Nephron (organoid): Measurements from ENCODE around the gene TCF4.
A peak's percentile ranks its signal among the peaks of the same experiment; 100 is the strongest.

ENCODE experiments used
- H3K27ac Mint-ChIP-seq, 3 experiments: 2 replicates each; pipeline ENCODE4 v1.8.0; 2020; ENCODE audit warnings: mixed read lengths in 3 of 3, mild to moderate bottlenecking in 2 of 3, moderate library complexity in 1 of 3
- H3K27me3 Mint-ChIP-seq: 2 replicates; pipeline ENCODE4 v1.8.0; 2021; ENCODE audit warnings: low read depth, mild to moderate bottlenecking, moderate library complexity, mixed read lengths
- H3K36me3 Mint-ChIP-seq: 2 replicates; pipeline ENCODE4 v1.8.0; 2020; ENCODE audit warnings: low read depth, mixed read lengths
- H3K4me1 Mint-ChIP-seq: 2 replicates; pipeline ENCODE4 v1.8.0; 2020; ENCODE audit warnings: mixed read lengths
- H3K4me3 Mint-ChIP-seq, 3 experiments: 2 replicates each; pipeline ENCODE4 v1.8.0; 2020; ENCODE audit warnings: mild to moderate bottlenecking in 3 of 3, mixed read lengths in 3 of 3, moderate library complexity in 2 of 3
- H3K9me3 Mint-ChIP-seq: 2 replicates; pipeline ENCODE4 v1.8.0; 2020; ENCODE audit warnings: mixed read lengths
- TF ChIP-seq, protein P1 (sequence below), 3 experiments: fragments of 200-600 bp; sonication (generic); IDR thresholded peaks; one replicate each; pipeline ENCODE4 v1.5.0; 2021; ENCODE audit warnings: antibody characterized with exemption in 3 of 3; ENCODE audit not compliant: unreplicated experiment in 3 of 3

Gene TCF4

DNA sequence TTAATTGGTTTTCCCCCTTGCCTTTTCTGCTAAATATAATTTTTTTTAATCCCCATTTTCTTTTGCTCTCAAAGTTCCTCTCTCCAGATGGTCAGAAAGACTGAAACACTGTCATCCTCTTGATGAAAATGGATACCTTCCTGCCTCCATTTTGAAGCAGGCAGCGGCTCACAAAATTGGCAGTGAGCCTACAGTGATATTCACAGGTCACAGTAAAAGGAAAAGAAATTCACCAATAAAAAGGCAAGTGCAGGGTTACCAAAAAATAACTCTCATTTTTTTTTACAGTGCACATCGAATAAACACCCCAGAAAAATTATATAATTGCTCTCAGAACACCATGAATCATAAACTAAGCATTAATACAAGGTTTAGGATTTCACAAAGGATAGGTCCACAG, 307.5 kb downstream of the TCF4 start:
- Mint-ChIP-seq H3K27me3 (no peaks in the 10 kb centered on the region), H3K9me3 (no peaks in the 10 kb centered on the region), H3K4me1 (peaks cover 22% of the 10 kb centered on the region), H3K4me3 (peak overlapping the region in 1 of 3 experiments; percentile 34), H3K27ac (peak overlapping the region; percentile 62 to 84 (median 78)), H3K36me3 (peaks cover 29% of the 10 kb centered on the region)
- TF ChIP-seq, protein P1, sequence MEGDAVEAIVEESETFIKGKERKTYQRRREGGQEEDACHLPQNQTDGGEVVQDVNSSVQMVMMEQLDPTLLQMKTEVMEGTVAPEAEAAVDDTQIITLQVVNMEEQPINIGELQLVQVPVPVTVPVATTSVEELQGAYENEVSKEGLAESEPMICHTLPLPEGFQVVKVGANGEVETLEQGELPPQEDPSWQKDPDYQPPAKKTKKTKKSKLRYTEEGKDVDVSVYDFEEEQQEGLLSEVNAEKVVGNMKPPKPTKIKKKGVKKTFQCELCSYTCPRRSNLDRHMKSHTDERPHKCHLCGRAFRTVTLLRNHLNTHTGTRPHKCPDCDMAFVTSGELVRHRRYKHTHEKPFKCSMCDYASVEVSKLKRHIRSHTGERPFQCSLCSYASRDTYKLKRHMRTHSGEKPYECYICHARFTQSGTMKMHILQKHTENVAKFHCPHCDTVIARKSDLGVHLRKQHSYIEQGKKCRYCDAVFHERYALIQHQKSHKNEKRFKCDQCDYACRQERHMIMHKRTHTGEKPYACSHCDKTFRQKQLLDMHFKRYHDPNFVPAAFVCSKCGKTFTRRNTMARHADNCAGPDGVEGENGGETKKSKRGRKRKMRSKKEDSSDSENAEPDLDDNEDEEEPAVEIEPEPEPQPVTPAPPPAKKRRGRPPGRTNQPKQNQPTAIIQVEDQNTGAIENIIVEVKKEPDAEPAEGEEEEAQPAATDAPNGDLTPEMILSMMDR (IDR thresholded peaks at IDR 0.05; ENCODE audit: unreplicated experiment in 3 of 3) = no peak

DNA sequence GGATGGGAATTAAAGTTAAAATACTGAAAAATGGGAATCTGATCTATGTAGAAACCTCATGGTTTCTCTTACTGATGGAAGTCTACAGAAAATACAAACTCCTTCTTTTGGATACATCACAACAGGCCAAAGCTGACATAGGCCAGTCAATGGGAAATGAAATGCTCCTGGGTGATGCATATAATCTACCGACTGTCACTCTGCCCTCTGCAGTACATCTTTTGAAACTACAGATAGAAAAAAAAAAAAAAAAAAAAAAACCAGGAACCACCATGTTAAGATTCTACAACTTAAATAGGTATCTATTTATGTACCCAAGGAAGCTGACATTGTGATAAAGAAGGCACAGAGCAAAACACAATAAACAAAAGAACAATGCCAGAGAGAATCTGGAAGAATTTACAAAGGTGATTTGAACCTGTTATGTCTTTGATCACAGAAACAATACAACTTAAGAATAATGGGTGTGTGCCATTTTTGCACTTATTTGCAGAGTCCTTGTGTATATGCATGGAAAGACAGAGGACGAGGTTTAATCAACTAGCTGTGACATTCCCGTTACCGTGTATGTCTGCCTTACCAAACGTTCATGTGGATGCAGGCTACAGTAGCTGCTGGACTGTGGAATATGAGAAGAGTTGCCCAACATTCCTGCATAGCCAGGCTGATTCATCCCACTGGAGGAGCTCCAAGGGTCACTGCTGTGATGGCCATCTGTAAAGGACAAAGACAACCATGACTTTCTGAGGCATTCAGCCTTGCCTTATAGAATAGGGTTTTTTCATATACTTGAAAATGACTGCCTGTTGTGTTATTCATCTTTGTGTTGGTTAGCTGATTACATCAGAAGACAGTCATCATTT, 312.7 kb downstream of the TCF4 start:
- TF ChIP-seq, protein P1 (IDR thresholded peaks at IDR 0.05; ENCODE audit: unreplicated experiment in 3 of 3) = no peak
- H3K4me3 Mint-ChIP-seq = no peak overlapping the region
- peaks cover 72% of the 10 kb centered on the region for H3K36me3 Mint-ChIP-seq
- H3K27ac Mint-ChIP-seq = no peak overlapping the region
- no peaks in the 10 kb centered on the region for H3K9me3 Mint-ChIP-seq
- H3K4me1 Mint-ChIP-seq = peaks cover 7% of the 10 kb centered on the region
- H3K27me3 Mint-ChIP-seq = no peaks in the 10 kb centered on the region

DNA sequence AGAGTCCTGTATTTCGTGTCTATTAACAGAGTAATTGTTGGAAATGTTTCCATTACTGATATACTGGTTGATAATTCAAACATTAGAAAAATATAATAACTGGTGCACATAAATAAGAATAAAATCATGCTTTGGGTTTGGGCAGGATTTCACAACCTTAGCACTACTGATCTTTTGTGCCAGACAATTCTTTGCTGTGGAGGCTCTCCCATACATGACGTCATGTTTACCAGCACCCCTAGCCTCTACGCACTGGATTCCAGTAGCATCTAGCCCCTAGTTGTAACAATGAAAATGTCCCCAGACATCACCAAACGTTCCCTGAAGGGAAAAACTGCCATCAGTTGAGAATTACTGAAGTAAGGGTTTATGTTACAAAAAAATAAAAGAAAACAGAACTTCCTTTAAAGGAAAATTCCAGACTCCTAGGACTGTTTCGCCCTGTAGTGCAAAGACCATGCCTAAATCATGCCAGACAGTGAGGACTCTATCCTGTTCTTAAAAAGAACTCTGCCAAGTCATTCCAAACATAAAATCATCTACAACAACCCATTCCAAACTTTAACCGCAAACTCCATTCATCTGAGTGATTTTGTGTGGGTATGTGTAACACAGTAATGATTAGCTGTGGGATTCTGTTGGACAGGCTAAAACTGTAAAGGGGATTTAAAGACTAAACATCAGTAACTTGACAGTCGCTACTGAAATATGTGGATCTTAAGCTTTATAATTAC, 315.3 kb downstream of the TCF4 start:
- Mint-ChIP-seq H3K36me3 (peaks cover 80% of the 10 kb centered on the region), H3K27ac (peak overlapping the region in 2 of 3 experiments; percentile 7 to 37), H3K4me3 (no peak overlapping the region), H3K9me3 (no peaks in the 10 kb centered on the region), H3K4me1 (no peaks in the 10 kb centered on the region), H3K27me3 (no peaks in the 10 kb centered on the region)
- TF ChIP-seq, protein P1 (IDR thresholded peaks at IDR 0.05; ENCODE audit: unreplicated experiment in 3 of 3) = no peak

DNA sequence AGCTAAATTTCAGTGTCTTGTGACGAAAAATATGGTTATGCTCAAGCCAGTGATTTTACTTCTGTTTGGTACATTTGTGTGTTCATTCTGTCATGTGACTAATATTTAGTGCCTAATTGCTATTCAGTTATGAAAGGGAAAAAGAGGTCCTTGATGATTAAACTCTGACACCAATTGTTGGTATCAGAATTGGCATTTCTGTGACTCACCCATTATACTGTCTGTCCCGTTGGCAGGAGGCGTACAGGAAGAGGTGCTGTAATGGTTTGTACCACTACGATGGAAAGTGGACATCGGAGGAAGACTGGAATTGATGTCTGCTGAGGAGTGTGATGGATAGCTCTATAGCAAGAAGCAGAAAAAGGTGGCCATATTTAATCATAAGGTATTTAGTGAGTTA, 318.4 kb downstream of the TCF4 start:
- no peak overlapping the region for H3K27ac Mint-ChIP-seq
- peaks cover 90% of the 10 kb centered on the region for H3K36me3 Mint-ChIP-seq
- TF ChIP-seq, protein P1 (IDR thresholded peaks at IDR 0.05; ENCODE audit: unreplicated experiment in 3 of 3) = no peak
- no peaks in the 10 kb centered on the region for H3K27me3 Mint-ChIP-seq
- H3K9me3 Mint-ChIP-seq = no peaks in the 10 kb centered on the region
- peaks cover 15% of the 10 kb centered on the region for H3K4me1 Mint-ChIP-seq
- no peak overlapping the region for H3K4me3 Mint-ChIP-seq

DNA sequence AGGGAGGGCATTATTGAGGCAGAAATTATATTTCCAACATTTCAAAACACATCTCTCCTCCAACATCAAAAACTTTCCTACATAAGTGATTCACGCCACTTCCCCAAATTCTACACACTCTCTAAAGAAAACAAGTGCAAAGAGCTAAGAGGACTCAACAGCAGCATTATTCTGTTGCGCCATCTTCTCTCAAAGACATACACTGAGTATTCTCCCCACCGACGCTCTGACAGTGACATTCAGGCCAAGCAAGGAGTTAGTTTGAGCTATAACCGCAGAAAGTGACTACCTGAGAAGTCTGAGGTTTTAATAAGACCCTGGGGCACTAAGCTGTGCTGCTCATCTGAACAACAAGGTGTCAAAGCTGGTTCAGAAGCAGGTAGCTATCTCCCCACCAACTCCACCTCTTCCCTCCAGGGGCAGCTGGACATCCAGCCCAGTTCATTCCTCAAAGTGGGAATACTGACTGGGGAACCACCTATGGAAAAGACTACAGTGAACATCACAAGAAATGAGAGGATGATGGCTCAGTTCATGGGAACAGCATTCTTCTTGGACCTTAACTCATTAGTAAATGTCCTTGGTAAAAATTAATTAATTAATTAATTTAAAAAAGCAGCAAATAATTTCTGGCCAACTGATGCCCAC, 319.2 kb downstream of the TCF4 start:
- H3K4me3 Mint-ChIP-seq = no peak overlapping the region
- peaks cover 83% of the 10 kb centered on the region for H3K36me3 Mint-ChIP-seq
- TF ChIP-seq, protein P1 (IDR thresholded peaks at IDR 0.05; ENCODE audit: unreplicated experiment in 3 of 3) = no peak
- peaks cover 24% of the 10 kb centered on the region for H3K4me1 Mint-ChIP-seq
- H3K27ac Mint-ChIP-seq = no peak overlapping the region
- H3K27me3 Mint-ChIP-seq = no peaks in the 10 kb centered on the region
- no peaks in the 10 kb centered on the region for H3K9me3 Mint-ChIP-seq
